ENCODE measurements around the gene MFAP3L.
"Not testable (repeated sequence)": the region's sequence is repeated elsewhere in the genome, so short reads cannot be mapped to it uniquely, and the experiment has no call there.

The MFAP3L gene

GRCh38 chr4:170026253-170027021 is at the start of gene MFAP3L:
TSS of gene MFAP3L (minus strand) at chr4:170026395. CDS start at chr4:170005877, 20,518 bp downstream.
- ATAC-seq: peak; percentile 91
- Mint-ChIP-seq H3K27ac (peak within 1 kb of the TSS; percentile 86), H3K36me3 (ENCODE audit: low read depth) (peaks cover 2% of the 10 kb centered on the region), H3K9me3 (peaks cover 5% of the 10 kb centered on the region), H3K4me3 (peak within 1 kb of the TSS; percentile 84), H3K27me3 (peaks cover 32% of the 10 kb centered on the region), H3K4me1 (peaks cover 13% of the 10 kb centered on the region)
- DNase-seq: peak; percentile 84

- no peak for ATAC-seq
- no peaks in the 10 kb centered on the region for H3K9me3 Mint-ChIP-seq
- no peaks in the 10 kb centered on the region for H3K36me3 Mint-ChIP-seq (ENCODE audit: low read depth)
- no peak overlapping the region for H3K4me3 Mint-ChIP-seq
- H3K27me3 Mint-ChIP-seq: peaks cover 4% of the 10 kb centered on the region
- no peaks in the 10 kb centered on the region for H3K4me1 Mint-ChIP-seq
- DNase-seq: no peak
- no peak overlapping the region for H3K27ac Mint-ChIP-seq
Observed at GRCh38 chr4:170071196-170071595, 45.0 kb upstream of the MFAP3L start.

GRCh38 chr4:170068438-170069128 is 42.4 kb upstream of the MFAP3L start:
- Mint-ChIP-seq H3K4me3 (no peak overlapping the region), H3K9me3 (no peaks in the 10 kb centered on the region), H3K4me1 (no peaks in the 10 kb centered on the region), H3K27ac (no peak overlapping the region), H3K27me3 (no peaks in the 10 kb centered on the region), H3K36me3 (ENCODE audit: low read depth) (no peaks in the 10 kb centered on the region)
- DNase-seq (no peak), ATAC-seq (no peak)

- Mint-ChIP-seq H3K27ac (no peak overlapping the region), H3K4me3 (no peak overlapping the region), H3K9me3 (no peaks in the 10 kb centered on the region), H3K27me3 (no peaks in the 10 kb centered on the region), H3K36me3 (ENCODE audit: low read depth) (no peaks in the 10 kb centered on the region), H3K4me1 (no peaks in the 10 kb centered on the region)
- DNase-seq (no peak), ATAC-seq (no peak)
Observed at GRCh38 chr4:170059421-170059820, 33.2 kb upstream of the MFAP3L start.

DNA sequence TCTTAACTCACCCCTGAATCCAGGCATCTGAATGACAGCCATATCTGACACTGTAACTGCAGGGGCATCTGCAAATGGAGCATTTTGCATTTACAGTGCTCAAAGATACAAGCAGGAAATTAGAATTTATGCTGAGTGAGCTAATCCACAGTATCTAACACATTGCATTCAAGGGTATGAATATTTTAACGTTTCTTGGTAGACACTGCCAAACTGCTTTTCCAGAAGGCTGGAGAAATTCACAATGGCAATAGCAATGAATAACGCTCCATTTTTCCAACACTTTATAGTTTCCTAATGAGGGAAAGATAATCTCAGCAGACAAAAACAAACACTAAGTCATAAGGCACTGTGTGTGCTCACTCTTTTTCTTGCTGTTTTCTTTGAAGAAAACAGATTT is 32.6 kb upstream of the MFAP3L start:
- Mint-ChIP-seq H3K27me3 (peaks cover 2% of the 10 kb centered on the region), H3K4me1 (no peaks in the 10 kb centered on the region), H3K27ac (no peak overlapping the region), H3K9me3 (no peaks in the 10 kb centered on the region), H3K36me3 (ENCODE audit: low read depth) (no peaks in the 10 kb centered on the region), H3K4me3 (no peak overlapping the region)
- ATAC-seq (no peak), DNase-seq (no peak)

DNA sequence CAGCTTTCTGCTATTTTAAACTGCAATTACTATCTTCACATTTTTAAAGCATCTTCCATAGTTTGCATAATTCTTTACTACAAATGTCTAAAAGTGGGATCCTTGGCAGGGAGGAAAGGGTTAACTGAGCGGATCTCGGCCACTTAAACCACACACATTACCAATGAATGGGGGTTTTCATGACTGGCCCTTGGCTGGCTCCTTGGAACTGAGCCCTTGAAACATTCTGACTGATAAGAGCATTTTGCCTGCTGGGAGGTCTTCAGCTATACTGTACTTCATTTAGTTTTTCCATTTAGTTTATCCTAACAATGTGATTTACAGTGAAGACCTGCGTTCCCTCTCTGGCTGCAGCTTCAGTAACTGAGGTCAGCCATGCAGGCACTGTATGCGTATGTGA is 31.7 kb upstream of the MFAP3L start:
- DNase-seq (no peak), ATAC-seq (no peak)
- Mint-ChIP-seq H3K9me3 (no peaks in the 10 kb centered on the region), H3K36me3 (ENCODE audit: low read depth) (no peaks in the 10 kb centered on the region), H3K27ac (no peak overlapping the region), H3K4me3 (no peak overlapping the region), H3K27me3 (peaks cover 4% of the 10 kb centered on the region), H3K4me1 (no peaks in the 10 kb centered on the region)

- ATAC-seq: no peak
- H3K36me3 Mint-ChIP-seq (ENCODE audit: low read depth): no peaks in the 10 kb centered on the region
- H3K27me3 Mint-ChIP-seq: peaks cover 4% of the 10 kb centered on the region
Observed at GRCh38 chr4:170052919-170053318, 26.7 kb upstream of the MFAP3L start.

GRCh38 chr4:170051402-170051801 is 25.2 kb upstream of the MFAP3L start:
- Mint-ChIP-seq H3K27me3 (peaks cover 4% of the 10 kb centered on the region), H3K4me1 (no peaks in the 10 kb centered on the region), H3K4me3 (no peak overlapping the region), H3K9me3 (no peaks in the 10 kb centered on the region), H3K27ac (no peak overlapping the region), H3K36me3 (ENCODE audit: low read depth) (no peaks in the 10 kb centered on the region)
- ATAC-seq (no peak), DNase-seq (no peak)

More at GRCh38 chr4:170052919-170053318, 26.7 kb upstream of the MFAP3L start:
- Mint-ChIP-seq H3K9me3 (no peaks in the 10 kb centered on the region), H3K27ac (no peak overlapping the region), H3K4me3 (no peak overlapping the region), H3K4me1 (no peaks in the 10 kb centered on the region)
- no peak for DNase-seq

GRCh38 chr4:170049766-170050165 is 23.6 kb upstream of the MFAP3L start:
- no peaks in the 10 kb centered on the region for H3K4me1 Mint-ChIP-seq
- peaks cover 4% of the 10 kb centered on the region for H3K27me3 Mint-ChIP-seq
- no peak overlapping the region for H3K27ac Mint-ChIP-seq
- ATAC-seq (no peak), DNase-seq (no peak)
- no peak overlapping the region for H3K4me3 Mint-ChIP-seq
- no peaks in the 10 kb centered on the region for H3K36me3 Mint-ChIP-seq (ENCODE audit: low read depth)
- no peaks in the 10 kb centered on the region for H3K9me3 Mint-ChIP-seq

DNA sequence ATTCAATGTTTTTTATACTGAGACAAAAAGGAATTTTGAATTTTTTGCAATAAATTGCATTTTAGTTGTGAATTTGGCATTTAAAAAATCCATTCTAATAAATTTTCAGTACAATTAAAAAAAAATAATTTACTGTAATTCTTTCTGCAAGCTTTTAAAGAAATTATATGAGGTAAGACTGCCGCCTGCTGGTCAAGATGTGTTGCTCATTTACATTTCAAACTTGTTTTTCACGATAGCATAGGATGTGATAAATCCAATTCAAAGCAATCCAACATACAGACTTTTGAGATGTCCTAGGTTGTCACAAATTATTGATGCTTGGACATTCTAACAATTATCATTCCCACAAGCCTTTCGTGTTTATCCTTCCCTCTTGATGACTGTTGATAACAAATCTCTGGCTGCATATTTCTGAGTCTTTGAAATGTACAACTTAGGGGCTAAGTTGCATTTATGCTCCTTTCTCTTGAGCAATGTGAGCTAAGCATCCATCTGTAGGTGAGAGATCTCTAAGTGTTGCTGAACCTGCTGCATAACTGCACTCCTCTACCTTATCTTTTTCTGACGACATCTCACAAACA is 21.7 kb upstream of the MFAP3L start:
- H3K27me3 Mint-ChIP-seq: no peaks in the 10 kb centered on the region
- H3K4me1 Mint-ChIP-seq: no peaks in the 10 kb centered on the region
- ATAC-seq (no peak), DNase-seq (peak; percentile 48)
- no peak overlapping the region for H3K4me3 Mint-ChIP-seq
- H3K27ac Mint-ChIP-seq: no peak overlapping the region
- no peaks in the 10 kb centered on the region for H3K36me3 Mint-ChIP-seq (ENCODE audit: low read depth)
- H3K9me3 Mint-ChIP-seq: no peaks in the 10 kb centered on the region

DNA sequence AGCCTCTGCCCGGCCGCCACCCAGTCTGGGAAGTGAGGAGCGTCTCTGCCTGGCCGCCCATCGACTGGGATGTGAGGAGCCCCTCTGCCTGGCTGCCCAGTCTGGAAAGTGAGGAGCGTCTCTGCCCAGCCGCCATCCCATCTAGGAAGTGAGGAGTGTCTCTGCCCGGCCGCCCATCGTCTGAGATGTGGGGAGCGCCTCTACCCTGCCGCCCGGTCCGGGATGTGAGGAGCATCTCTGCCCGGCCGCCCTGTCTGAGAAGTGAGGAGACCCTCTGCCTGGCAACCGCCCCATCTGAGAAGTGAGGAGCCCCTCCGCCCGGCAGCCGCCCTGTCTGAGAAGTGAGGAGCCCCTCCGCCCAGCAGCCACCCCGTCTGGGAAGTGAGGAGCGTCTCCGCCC is 20.0 kb upstream of the MFAP3L start:
- H3K27ac Mint-ChIP-seq; H3K36me3 Mint-ChIP-seq (ENCODE audit: low read depth): not testable (repeated sequence)

DNA sequence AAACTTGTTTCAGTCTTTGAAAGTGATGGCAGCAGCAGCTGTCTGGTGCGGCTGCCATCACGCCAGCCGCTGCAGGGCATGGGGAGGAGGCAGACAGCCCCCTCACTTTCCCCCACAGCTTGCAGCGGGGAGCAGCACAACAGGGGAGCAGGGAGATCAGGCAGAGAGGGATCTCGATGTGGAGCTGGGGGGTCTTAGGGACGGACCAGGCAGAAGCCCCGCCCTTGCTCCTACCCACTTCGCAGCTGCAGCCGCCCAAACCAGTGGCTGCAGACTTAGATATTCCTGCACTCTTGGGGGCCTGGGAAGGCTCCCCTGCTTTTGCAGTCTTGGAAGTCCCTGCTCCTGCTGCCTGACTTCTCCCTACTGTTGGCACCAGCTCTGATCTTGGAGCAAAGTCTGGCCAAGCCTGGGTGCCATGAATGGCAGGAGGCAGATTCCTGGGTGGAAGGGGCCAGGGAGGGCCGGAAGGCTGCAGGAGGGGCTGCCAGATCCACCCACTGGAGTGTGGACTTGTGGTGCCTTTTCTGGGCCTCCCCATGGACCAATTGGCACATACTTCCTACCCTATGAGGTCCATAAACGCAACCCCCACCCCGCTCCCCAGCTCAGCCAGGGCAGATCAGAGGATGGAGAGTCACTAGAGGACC is 14.0 kb upstream of the MFAP3L start:
- no peaks in the 10 kb centered on the region for H3K4me1 Mint-ChIP-seq
- H3K27ac Mint-ChIP-seq: no peak overlapping the region
- H3K9me3 Mint-ChIP-seq: no peaks in the 10 kb centered on the region
- DNase-seq (no peak), ATAC-seq (no peak)
- H3K36me3 Mint-ChIP-seq (ENCODE audit: low read depth): no peaks in the 10 kb centered on the region
- H3K27me3 Mint-ChIP-seq: no peaks in the 10 kb centered on the region
- no peak overlapping the region for H3K4me3 Mint-ChIP-seq

More for the DNA sequence above, 20.0 kb upstream of the MFAP3L start:
- H3K4me3 Mint-ChIP-seq, H3K27me3 Mint-ChIP-seq, ATAC-seq, DNase-seq, H3K9me3 Mint-ChIP-seq, H3K4me1 Mint-ChIP-seq: not testable (repeated sequence)

DNA sequence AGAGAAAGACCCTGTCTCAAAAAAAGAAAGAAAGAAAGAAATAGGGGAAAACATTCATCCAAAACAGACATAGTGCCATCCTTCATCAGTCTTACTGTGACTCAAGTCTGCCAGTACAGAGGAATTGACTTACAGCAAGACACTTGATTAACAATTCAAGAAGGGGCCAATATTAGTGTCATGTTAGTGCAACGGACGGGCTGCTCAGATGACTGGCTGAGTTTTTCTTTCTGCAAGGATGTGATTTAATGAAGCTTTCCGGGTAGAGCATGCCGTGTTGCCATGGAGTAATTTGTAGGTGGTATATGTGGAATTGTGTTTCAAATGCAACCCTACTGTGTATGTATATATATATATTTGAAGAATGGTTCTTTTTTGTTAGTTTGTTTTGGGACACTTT is 12.6 kb upstream of the MFAP3L start:
- H3K4me3 Mint-ChIP-seq: no peak overlapping the region
- no peak for ATAC-seq

DNA sequence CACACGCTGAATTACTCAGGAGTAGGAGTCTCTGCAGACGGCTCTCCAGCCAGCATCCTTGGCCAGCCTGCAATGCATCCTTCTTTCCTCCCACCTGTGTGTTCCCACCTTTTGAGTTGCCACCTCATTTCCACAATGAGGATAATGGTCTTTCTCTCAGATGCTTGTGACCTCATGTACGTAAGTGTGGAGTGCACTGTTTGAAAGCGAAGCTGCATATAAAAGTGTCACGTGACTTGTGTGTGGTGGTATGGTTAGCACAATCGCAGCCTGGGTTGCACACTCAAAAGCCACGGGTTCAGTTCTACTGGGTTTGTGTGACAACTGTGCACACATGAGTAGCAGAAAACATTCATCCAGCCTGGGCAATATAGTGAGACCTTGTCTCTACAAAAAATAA is 12.0 kb upstream of the MFAP3L start:
- no peaks in the 10 kb centered on the region for H3K36me3 Mint-ChIP-seq (ENCODE audit: low read depth)
- H3K27me3 Mint-ChIP-seq: no peaks in the 10 kb centered on the region
- H3K4me3 Mint-ChIP-seq: no peak overlapping the region
- no peaks in the 10 kb centered on the region for H3K4me1 Mint-ChIP-seq
- ATAC-seq: no peak
- no peaks in the 10 kb centered on the region for H3K9me3 Mint-ChIP-seq
- H3K27ac Mint-ChIP-seq: no peak overlapping the region
- no peak for DNase-seq

More for the DNA sequence above, 12.6 kb upstream of the MFAP3L start:
- no peaks in the 10 kb centered on the region for H3K9me3 Mint-ChIP-seq
- no peaks in the 10 kb centered on the region for H3K27me3 Mint-ChIP-seq
- H3K4me1 Mint-ChIP-seq: no peaks in the 10 kb centered on the region
- no peak for DNase-seq
- no peak overlapping the region for H3K27ac Mint-ChIP-seq
- no peaks in the 10 kb centered on the region for H3K36me3 Mint-ChIP-seq (ENCODE audit: low read depth)

- Mint-ChIP-seq H3K27ac (no peak overlapping the region), H3K4me1 (no peaks in the 10 kb centered on the region), H3K27me3 (no peaks in the 10 kb centered on the region), H3K4me3 (no peak overlapping the region), H3K9me3 (no peaks in the 10 kb centered on the region), H3K36me3 (ENCODE audit: low read depth) (no peaks in the 10 kb centered on the region)
- DNase-seq: no peak
- no peak for ATAC-seq
Observed at GRCh38 chr4:170037481-170037880, 11.3 kb upstream of the MFAP3L start.

Data from activated naive CD8-positive, alpha-beta T cell treated with anti-CD3 and anti-CD28 coated beads, Interleukin-2, amount 50 U/mL, for 24 hours (primary cell).